ENCODE measurements around the gene CHMP6. TPM values are rescaled to one million over a fixed set of nuclear protein-coding genes. Genes with fewer than 3 reads are reported as not detected.

Gene CHMP6
- total RNA-seq, 3 donors from 2014 or later (not counting 1 experiment from before 2014, with no cell fraction given) = 26.8 to 33.3 (median 33.0) TPM

GRCh38 chr17:80959330-80960036 lies 32.2 kb upstream of the CHMP6 start:
- Mint-ChIP-seq H3K4me1 (no peaks in the 10 kb centered on the region), H3K9me3 (no peaks in the 10 kb centered on the region), H3K27me3 (ENCODE audit: low read depth in 2 of 2) (no peaks in the 10 kb centered on the region), H3K4me3 (no peak overlapping the region), H3K27ac (no peak overlapping the region), H3K36me3 (no peaks in the 10 kb centered on the region)
- no peaks in the 10 kb centered on the region for H3K27me3 ChIP-seq (ENCODE audit: control insufficient read depth, insufficient read depth, low read length)
- TF ChIP-seq CTCF (IDR thresholded peaks at IDR 0.05) = no peak
- no peaks in the 10 kb centered on the region for H3K9me3 ChIP-seq (ENCODE audit: control insufficient read depth, insufficient read depth, low read length)
- H3K36me3 ChIP-seq (ENCODE audit: control insufficient read depth, insufficient read depth, low read length) = peaks cover 5% of the 10 kb centered on the region
- H3K4me1 ChIP-seq (ENCODE audit: control insufficient read depth, insufficient read depth, low read length) = no peaks in the 10 kb centered on the region
- ATAC-seq (no peak), DNase-seq (no peak)
- H3K4me3 ChIP-seq (ENCODE audit: low read length) = no peak overlapping the region
- no peak overlapping the region for H3K27ac ChIP-seq (ENCODE audit: low read length)
- WGBS (ENCODE audit: insufficient coverage) = 95% methylated on average over 23 of the region's 23 CpGs
- intact Hi-C loops (cut with micrococcal nuclease) = no loop called here

- Histone ChIP-seq H3K27me3 (ENCODE audit: control insufficient read depth, insufficient read depth, low read length) (no peaks in the 10 kb centered on the region), H3K36me3 (ENCODE audit: control insufficient read depth, insufficient read depth, low read length) (peaks cover 9% of the 10 kb centered on the region), H3K9me3 (ENCODE audit: control insufficient read depth, insufficient read depth, low read length) (no peaks in the 10 kb centered on the region), H3K27ac (ENCODE audit: low read length) (no peak overlapping the region), H3K4me3 (ENCODE audit: low read length) (no peak overlapping the region), H3K4me1 (ENCODE audit: control insufficient read depth, insufficient read depth, low read length) (no peaks in the 10 kb centered on the region)
- no peak overlapping the region for H3K4me3 Mint-ChIP-seq
- H3K36me3 Mint-ChIP-seq = no peaks in the 10 kb centered on the region
- H3K27me3 Mint-ChIP-seq (ENCODE audit: low read depth in 2 of 2) = no peaks in the 10 kb centered on the region
- no peak for DNase-seq
- intact Hi-C loops (cut with micrococcal nuclease) = no loop called here
- 95% methylated on average over 24 of the region's 24 CpGs for WGBS (ENCODE audit: insufficient coverage)
- no peaks in the 10 kb centered on the region for H3K9me3 Mint-ChIP-seq
- no peaks in the 10 kb centered on the region for H3K4me1 Mint-ChIP-seq
- no peak for TF ChIP-seq CTCF (IDR thresholded peaks at IDR 0.05)
- ATAC-seq = no peak
- H3K27ac Mint-ChIP-seq = no peak overlapping the region
Observed at GRCh38 chr17:80960037-80960796, 31.4 kb upstream of the CHMP6 start.

- Mint-ChIP-seq H3K4me3 (no peak overlapping the region), H3K27ac (no peak overlapping the region), H3K4me1 (no peaks in the 10 kb centered on the region), H3K36me3 (no peaks in the 10 kb centered on the region), H3K9me3 (no peaks in the 10 kb centered on the region), H3K27me3 (ENCODE audit: low read depth in 2 of 2) (no peaks in the 10 kb centered on the region)
- TF ChIP-seq CTCF (IDR thresholded peaks at IDR 0.05) = no peak
- intact Hi-C loops (cut with micrococcal nuclease) = no loop called here
- Histone ChIP-seq H3K4me3 (ENCODE audit: low read length) (no peak overlapping the region), H3K27ac (ENCODE audit: low read length) (no peak overlapping the region), H3K4me1 (ENCODE audit: control insufficient read depth, insufficient read depth, low read length) (no peaks in the 10 kb centered on the region), H3K9me3 (ENCODE audit: control insufficient read depth, insufficient read depth, low read length) (no peaks in the 10 kb centered on the region), H3K36me3 (ENCODE audit: control insufficient read depth, insufficient read depth, low read length) (peaks cover 9% of the 10 kb centered on the region), H3K27me3 (ENCODE audit: control insufficient read depth, insufficient read depth, low read length) (no peaks in the 10 kb centered on the region)
- ATAC-seq (no peak), DNase-seq (no peak)
- 96% methylated on average over 31 of the region's 31 CpGs for WGBS (ENCODE audit: insufficient coverage)
Observed at GRCh38 chr17:80960797-80961452, 30.7 kb upstream of the CHMP6 start.
